ENCODE results near the gene CEBPB.

Gene CEBPB

GRCh38 chr20:50229156-50229607 is 38.6 kb downstream of the CEBPB start:
- H3K27ac Mint-ChIP-seq = no peak overlapping the region
- CTCF ChIA-PET = interaction anchor here (1.6 kb wide), 1 partner anchor 39 kb away, joined by 3 read pairs; the partner anchor contains the start of gene CEBPB
- H3K4me1 Mint-ChIP-seq = peaks cover 8% of the 10 kb centered on the region
- no peak for DNase-seq
- no peaks in the 10 kb centered on the region for H3K36me3 Mint-ChIP-seq
- H3K4me3 Mint-ChIP-seq = no peak overlapping the region
- H3K27me3 Mint-ChIP-seq = peaks cover 6% of the 10 kb centered on the region
- H3K9me3 Mint-ChIP-seq = no peaks in the 10 kb centered on the region

- CTCF ChIA-PET = interaction anchor here (0.5 kb wide), 1 partner anchor 1901 kb away, joined by 3 read pairs; no protein-coding TSS in a partner anchor
- Mint-ChIP-seq H3K27ac (no peak overlapping the region), H3K27me3 (peaks cover 6% of the 10 kb centered on the region), H3K9me3 (no peaks in the 10 kb centered on the region), H3K4me1 (peaks cover 8% of the 10 kb centered on the region), H3K4me3 (no peak overlapping the region), H3K36me3 (no peaks in the 10 kb centered on the region)
- no peak for DNase-seq
These were observed 39.6 kb downstream of the CEBPB start for GRCh38 chr20:50230184-50230583.

- DNase-seq = no peak
- peaks cover 8% of the 10 kb centered on the region for H3K4me1 Mint-ChIP-seq
- H3K36me3 Mint-ChIP-seq = no peaks in the 10 kb centered on the region
- peaks cover 6% of the 10 kb centered on the region for H3K27me3 Mint-ChIP-seq
- CTCF ChIA-PET = interaction anchor here (0.5 kb wide), 1 partner anchor 1900 kb away, joined by 3 read pairs; no protein-coding TSS in a partner anchor
- no peak overlapping the region for H3K27ac Mint-ChIP-seq
- no peaks in the 10 kb centered on the region for H3K9me3 Mint-ChIP-seq
- H3K4me3 Mint-ChIP-seq = no peak overlapping the region
These were observed 40.4 kb downstream of the CEBPB start for GRCh38 chr20:50230871-50231560.

- Mint-ChIP-seq H3K4me1 (peaks cover 3% of the 10 kb centered on the region), H3K27me3 (peaks cover 6% of the 10 kb centered on the region), H3K36me3 (no peaks in the 10 kb centered on the region), H3K4me3 (no peak overlapping the region), H3K27ac (no peak overlapping the region), H3K9me3 (no peaks in the 10 kb centered on the region)
- no peak for DNase-seq
- CTCF ChIA-PET = no interaction called here
These were observed 41.2 kb downstream of the CEBPB start for GRCh38 chr20:50231854-50232253.

- H3K4me1 Mint-ChIP-seq = peaks cover under 1% of the 10 kb centered on the region
- no peaks in the 10 kb centered on the region for H3K36me3 Mint-ChIP-seq
- H3K9me3 Mint-ChIP-seq = no peaks in the 10 kb centered on the region
- no peak overlapping the region for H3K27ac Mint-ChIP-seq
- H3K4me3 Mint-ChIP-seq = no peak overlapping the region
- no peak for DNase-seq
- CTCF ChIA-PET = no interaction called here
- H3K27me3 Mint-ChIP-seq = peaks cover 11% of the 10 kb centered on the region
These were observed 42.2 kb downstream of the CEBPB start for GRCh38 chr20:50232651-50233324.

- no peak overlapping the region for H3K27ac Mint-ChIP-seq
- peaks cover 17% of the 10 kb centered on the region for H3K27me3 Mint-ChIP-seq
- no peaks in the 10 kb centered on the region for H3K36me3 Mint-ChIP-seq
- no peaks in the 10 kb centered on the region for H3K9me3 Mint-ChIP-seq
- CTCF ChIA-PET = no interaction called here
- H3K4me1 Mint-ChIP-seq = no peaks in the 10 kb centered on the region
- no peak overlapping the region for H3K4me3 Mint-ChIP-seq
- DNase-seq = no peak
These were observed 42.9 kb downstream of the CEBPB start for GRCh38 chr20:50233325-50234212.

GRCh38 chr20:50234288-50234687 is 43.7 kb downstream of the CEBPB start:
- Mint-ChIP-seq H3K9me3 (no peaks in the 10 kb centered on the region), H3K4me3 (no peak overlapping the region), H3K27me3 (peaks cover 18% of the 10 kb centered on the region), H3K27ac (no peak overlapping the region), H3K4me1 (no peaks in the 10 kb centered on the region), H3K36me3 (no peaks in the 10 kb centered on the region)
- DNase-seq = no peak
- CTCF ChIA-PET = no interaction called here

- H3K27ac Mint-ChIP-seq = no peak overlapping the region
These were observed 46.7 kb downstream of the CEBPB start for GRCh38 chr20:50237349-50237748.

GRCh38 chr20:50238081-50238800 is 47.6 kb downstream of the CEBPB start:
- H3K27me3 Mint-ChIP-seq = peaks cover 20% of the 10 kb centered on the region
- H3K27ac Mint-ChIP-seq = peak overlapping the region; percentile 53
- no peaks in the 10 kb centered on the region for H3K4me1 Mint-ChIP-seq
- CTCF ChIA-PET = no interaction called here
- no peak overlapping the region for H3K4me3 Mint-ChIP-seq
- H3K36me3 Mint-ChIP-seq = no peaks in the 10 kb centered on the region
- no peak for DNase-seq
- H3K9me3 Mint-ChIP-seq = no peaks in the 10 kb centered on the region

More at GRCh38 chr20:50237349-50237748, 46.7 kb downstream of the CEBPB start:
- no peak overlapping the region for H3K4me3 Mint-ChIP-seq
- no peaks in the 10 kb centered on the region for H3K4me1 Mint-ChIP-seq
- no peak for DNase-seq
- peaks cover 20% of the 10 kb centered on the region for H3K27me3 Mint-ChIP-seq
- no peaks in the 10 kb centered on the region for H3K36me3 Mint-ChIP-seq
- CTCF ChIA-PET = no interaction called here
- H3K9me3 Mint-ChIP-seq = no peaks in the 10 kb centered on the region

- Mint-ChIP-seq H3K27me3 (peaks cover 20% of the 10 kb centered on the region), H3K4me1 (no peaks in the 10 kb centered on the region), H3K36me3 (no peaks in the 10 kb centered on the region), H3K9me3 (no peaks in the 10 kb centered on the region), H3K4me3 (no peak overlapping the region), H3K27ac (no peak overlapping the region)
- DNase-seq = no peak
- CTCF ChIA-PET = no interaction called here
These were observed 49.5 kb downstream of the CEBPB start for GRCh38 chr20:50240092-50240491.

GRCh38 chr20:50242178-50242514 is 51.5 kb downstream of the CEBPB start:
- H3K9me3 Mint-ChIP-seq = no peaks in the 10 kb centered on the region
- no peak for DNase-seq
- peaks cover 28% of the 10 kb centered on the region for H3K27me3 Mint-ChIP-seq
- H3K4me3 Mint-ChIP-seq = no peak overlapping the region
- H3K36me3 Mint-ChIP-seq = no peaks in the 10 kb centered on the region
- H3K4me1 Mint-ChIP-seq = no peaks in the 10 kb centered on the region
- CTCF ChIA-PET = no interaction called here
- H3K27ac Mint-ChIP-seq = no peak overlapping the region

Data from activated naive CD4-positive, alpha-beta T cell treated with anti-CD3 and anti-CD28 coated beads, Interleukin-2, amount 10 ng/mL, durations not matched to agents 7 days and 5 days (primary cell).